ENCODE measurements around the gene CHST8.

CHST8 gene

GRCh38 chr19:33693678-33694077 is 71.9 kb downstream of the CHST8 start:
- TF ChIP-seq POLR2AphosphoS5 (IDR thresholded peaks at IDR 0.05; ENCODE audit: low read depth, low read length): no peak
- no peak for TF ChIP-seq TAF1 (IDR thresholded peaks at IDR 0.05; ENCODE audit: borderline replicate concordance, insufficient read depth, low read length)
- TF ChIP-seq REST (IDR thresholded peaks at IDR 0.05; ENCODE audit: insufficient read depth in 1 of 2, low read depth in 2 of 2, low read length in 2 of 2): no peak

- TF ChIP-seq FOXP2 (optimal IDR thresholded peaks at IDR 0.05; ENCODE audit: borderline replicate concordance, extremely low read depth, extremely low read length, insufficient read depth): no peak
- no peak for TF ChIP-seq SIN3A (IDR thresholded peaks at IDR 0.05; ENCODE audit: borderline replicate concordance, insufficient read depth, low read length)
- TF ChIP-seq TAF1 (IDR thresholded peaks at IDR 0.05; ENCODE audit: borderline replicate concordance, insufficient read depth, low read length): no peak
- TF ChIP-seq REST (IDR thresholded peaks at IDR 0.05; ENCODE audit: insufficient read depth in 1 of 2, low read depth in 2 of 2, low read length in 2 of 2): no peak
- TF ChIP-seq POLR2AphosphoS5 (IDR thresholded peaks at IDR 0.05; ENCODE audit: low read depth, low read length): no peak
Measured at GRCh38 chr19:33697766-33698165, 76.0 kb downstream of the CHST8 start.

- TF ChIP-seq REST (IDR thresholded peaks at IDR 0.05; ENCODE audit: insufficient read depth in 1 of 2, low read depth in 2 of 2, low read length in 2 of 2) (no peak), POLR2AphosphoS5 (IDR thresholded peaks at IDR 0.05; ENCODE audit: low read depth, low read length) (no peak), TAF1 (IDR thresholded peaks at IDR 0.05; ENCODE audit: borderline replicate concordance, insufficient read depth, low read length) (no peak), SIN3A (IDR thresholded peaks at IDR 0.05; ENCODE audit: borderline replicate concordance, insufficient read depth, low read length) (no peak), FOXP2 (optimal IDR thresholded peaks at IDR 0.05; ENCODE audit: borderline replicate concordance, extremely low read depth, extremely low read length, insufficient read depth) (no peak)
Measured at GRCh38 chr19:33698576-33699435, 77.1 kb downstream of the CHST8 start.

GRCh38 chr19:33699754-33700407 is 78.1 kb downstream of the CHST8 start:
- TF ChIP-seq FOXP2 (optimal IDR thresholded peaks at IDR 0.05; ENCODE audit: borderline replicate concordance, extremely low read depth, extremely low read length, insufficient read depth) (no peak), TAF1 (IDR thresholded peaks at IDR 0.05; ENCODE audit: borderline replicate concordance, insufficient read depth, low read length) (no peak), SIN3A (IDR thresholded peaks at IDR 0.05; ENCODE audit: borderline replicate concordance, insufficient read depth, low read length) (no peak), REST (IDR thresholded peaks at IDR 0.05; ENCODE audit: insufficient read depth in 1 of 2, low read depth in 2 of 2, low read length in 2 of 2) (no peak), POLR2AphosphoS5 (IDR thresholded peaks at IDR 0.05; ENCODE audit: low read depth, low read length) (no peak)
